KBM-7 (cell line): ENCODE measurements around the gene PROM2.
A peak's percentile ranks its signal among the peaks of the same experiment; 100 is the strongest.
"Not testable (repeated sequence)": the region's sequence is repeated elsewhere in the genome, so short reads cannot be mapped to it uniquely, and the experiment has no call there.

Experiments used
- DNase-seq: peaks from one replicate; pipeline ENCODE4 v3.0.0-alpha.2; 2015
- in situ Hi-C: fragments of 300-500 bp; cut with MboI; formaldehyde crosslinking; loops from 2 replicates; pipeline ENCODE4 v1.14.3; 2020; ENCODE audit warnings: low sequenced_read_pairs, low pct_unique_long_range_greater_than_20kb, mixed read lengths

PROM2 gene, protein sequence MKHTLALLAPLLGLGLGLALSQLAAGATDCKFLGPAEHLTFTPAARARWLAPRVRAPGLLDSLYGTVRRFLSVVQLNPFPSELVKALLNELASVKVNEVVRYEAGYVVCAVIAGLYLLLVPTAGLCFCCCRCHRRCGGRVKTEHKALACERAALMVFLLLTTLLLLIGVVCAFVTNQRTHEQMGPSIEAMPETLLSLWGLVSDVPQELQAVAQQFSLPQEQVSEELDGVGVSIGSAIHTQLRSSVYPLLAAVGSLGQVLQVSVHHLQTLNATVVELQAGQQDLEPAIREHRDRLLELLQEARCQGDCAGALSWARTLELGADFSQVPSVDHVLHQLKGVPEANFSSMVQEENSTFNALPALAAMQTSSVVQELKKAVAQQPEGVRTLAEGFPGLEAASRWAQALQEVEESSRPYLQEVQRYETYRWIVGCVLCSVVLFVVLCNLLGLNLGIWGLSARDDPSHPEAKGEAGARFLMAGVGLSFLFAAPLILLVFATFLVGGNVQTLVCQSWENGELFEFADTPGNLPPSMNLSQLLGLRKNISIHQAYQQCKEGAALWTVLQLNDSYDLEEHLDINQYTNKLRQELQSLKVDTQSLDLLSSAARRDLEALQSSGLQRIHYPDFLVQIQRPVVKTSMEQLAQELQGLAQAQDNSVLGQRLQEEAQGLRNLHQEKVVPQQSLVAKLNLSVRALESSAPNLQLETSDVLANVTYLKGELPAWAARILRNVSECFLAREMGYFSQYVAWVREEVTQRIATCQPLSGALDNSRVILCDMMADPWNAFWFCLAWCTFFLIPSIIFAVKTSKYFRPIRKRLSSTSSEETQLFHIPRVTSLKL

GRCh38 chr2:95274291-95275150 lies at the start of gene PROM2:
Gene PROM2 (plus strand): TSS chr2:95274449. CDS start chr2:95274586, 137 bp downstream.
- no peak for DNase-seq
- in situ Hi-C loops, result no loop called here

DNA sequence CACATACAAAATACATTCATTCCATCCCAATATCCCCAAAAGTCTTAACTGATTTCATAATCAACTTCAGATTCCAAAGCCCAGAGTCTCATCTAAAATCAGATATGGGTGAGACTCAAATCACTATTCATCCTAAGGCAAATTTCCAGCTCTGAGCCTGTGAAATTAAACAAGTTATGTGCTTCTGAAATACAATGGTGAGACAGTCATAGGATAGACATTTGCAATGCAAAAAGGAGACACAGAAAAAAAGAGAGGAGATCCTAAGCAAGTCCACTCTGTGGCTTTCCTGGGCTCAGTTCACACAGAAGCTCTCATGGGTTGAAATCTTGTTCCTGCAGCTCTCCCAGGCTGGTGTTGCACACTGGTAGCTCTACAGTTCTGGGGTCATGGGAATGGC lies 48.6 kb upstream of the PROM2 start:
- in situ Hi-C loops, result no loop called here
- no peak for DNase-seq

GRCh38 chr2:95231723-95232122 lies 42.5 kb upstream of the PROM2 start:
- peak; percentile 77 for DNase-seq
- in situ Hi-C loops, result no loop called here

DNA sequence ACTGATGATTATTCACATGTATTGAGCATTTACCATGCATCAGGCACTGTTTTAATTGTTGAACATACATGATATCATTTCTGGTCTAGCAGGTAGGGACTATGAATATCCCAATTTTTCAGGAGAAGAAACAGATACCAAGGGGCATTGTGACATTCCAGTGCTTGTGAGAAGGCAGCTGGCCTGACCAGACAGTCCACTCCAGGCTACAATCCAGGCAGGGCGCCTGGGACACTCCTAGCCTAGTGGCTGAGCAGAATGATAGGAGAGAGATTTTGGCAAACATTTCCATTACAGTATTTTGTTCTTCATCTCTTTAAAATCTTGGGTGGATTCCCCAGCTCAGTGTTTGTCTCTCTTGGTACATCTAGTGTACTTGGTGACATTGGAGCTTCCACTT lies 42.0 kb upstream of the PROM2 start:
- no peak for DNase-seq
- in situ Hi-C loops, result no loop called here

DNA sequence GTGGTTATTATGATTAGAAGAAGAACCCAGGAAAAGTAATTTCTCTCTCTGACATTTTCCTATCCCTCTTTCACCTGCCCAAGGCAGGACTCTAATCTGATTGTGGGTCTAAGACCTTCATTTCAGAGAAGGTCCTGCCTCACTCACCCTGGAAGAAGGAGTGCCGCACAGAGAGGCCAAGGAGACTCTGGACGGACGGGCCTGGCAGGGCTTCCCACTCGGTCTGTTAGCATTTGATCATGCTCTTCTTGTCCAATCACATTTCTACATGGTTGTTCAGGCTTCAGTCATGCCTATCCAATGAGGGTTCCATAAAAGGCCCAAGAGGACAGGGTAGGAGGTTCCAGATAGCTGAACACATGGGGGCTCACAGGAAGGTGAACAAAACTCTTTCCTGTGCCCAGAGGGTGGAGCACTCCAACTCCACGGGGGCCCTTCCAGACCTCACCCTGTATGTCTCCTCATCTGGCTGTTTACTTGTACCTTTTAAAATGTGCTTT lies 39.9 kb upstream of the PROM2 start:
- DNase-seq, result no peak
- in situ Hi-C loops, result no loop called here

GRCh38 chr2:95234816-95235215 lies 39.4 kb upstream of the PROM2 start:
- no peak for DNase-seq
- in situ Hi-C loops, result no loop called here

DNA sequence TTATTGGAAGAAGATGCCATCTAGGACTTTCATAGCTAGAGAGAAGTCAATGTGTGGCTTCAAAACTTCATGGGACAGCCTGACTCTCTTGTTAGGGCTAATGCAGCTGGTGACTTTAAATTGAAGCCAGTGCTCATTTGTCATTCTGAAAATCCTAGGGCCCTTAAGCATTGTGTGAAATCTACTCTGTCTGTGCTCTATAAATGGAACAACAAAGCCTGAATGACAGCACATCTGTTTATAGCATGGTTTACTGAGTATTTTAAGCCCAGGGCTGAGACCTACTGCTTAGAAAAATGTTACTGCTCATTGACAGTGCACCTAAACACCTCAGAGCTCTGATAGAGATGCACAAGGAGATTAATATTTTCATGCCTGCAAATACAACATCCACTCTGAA lies 36.1 kb upstream of the PROM2 start:
- in situ Hi-C loops, result no loop called here
- no peak for DNase-seq

DNA sequence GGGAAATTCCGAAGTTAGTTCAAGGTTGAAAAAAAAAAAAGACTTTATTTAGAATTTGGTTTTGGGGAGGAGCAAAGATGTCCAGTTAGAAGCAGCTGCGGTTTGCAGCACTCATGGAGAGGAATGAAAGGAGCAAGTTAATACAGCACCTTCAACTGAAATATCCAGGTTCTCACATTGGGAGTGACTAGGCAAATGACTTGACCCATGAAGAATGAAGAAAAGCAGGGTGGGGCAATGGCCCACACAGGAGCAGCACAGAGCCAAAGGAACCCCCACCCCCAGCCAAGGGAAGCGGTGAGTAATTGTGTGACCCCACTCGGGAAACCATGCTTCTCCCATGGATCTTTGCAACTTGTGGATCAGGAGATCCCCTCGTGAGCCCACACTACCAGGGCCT lies 34.2 kb upstream of the PROM2 start:
- no peak for DNase-seq
- in situ Hi-C loops, result no loop called here

DNA sequence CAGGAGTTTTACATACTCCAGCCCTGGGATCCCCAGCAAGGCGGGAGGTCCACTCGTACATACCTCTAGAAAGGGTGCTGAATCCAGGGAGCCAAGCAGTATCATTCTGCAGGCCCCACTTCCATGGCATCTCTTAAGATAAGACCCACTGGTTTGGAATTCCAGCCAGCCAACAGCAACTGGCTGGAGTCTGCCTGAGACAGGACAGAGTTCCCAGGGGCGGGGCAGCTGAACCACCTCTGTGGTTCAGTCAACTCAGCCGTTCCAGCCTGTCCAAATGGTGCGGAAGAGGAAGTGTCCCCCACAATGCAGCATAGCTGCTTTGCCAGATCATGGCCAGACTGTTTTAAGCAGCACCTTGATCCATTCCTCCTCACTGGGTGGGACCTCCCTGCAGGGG lies 33.7 kb upstream of the PROM2 start:
- in situ Hi-C loops, result no loop called here
- no peak for DNase-seq

DNA sequence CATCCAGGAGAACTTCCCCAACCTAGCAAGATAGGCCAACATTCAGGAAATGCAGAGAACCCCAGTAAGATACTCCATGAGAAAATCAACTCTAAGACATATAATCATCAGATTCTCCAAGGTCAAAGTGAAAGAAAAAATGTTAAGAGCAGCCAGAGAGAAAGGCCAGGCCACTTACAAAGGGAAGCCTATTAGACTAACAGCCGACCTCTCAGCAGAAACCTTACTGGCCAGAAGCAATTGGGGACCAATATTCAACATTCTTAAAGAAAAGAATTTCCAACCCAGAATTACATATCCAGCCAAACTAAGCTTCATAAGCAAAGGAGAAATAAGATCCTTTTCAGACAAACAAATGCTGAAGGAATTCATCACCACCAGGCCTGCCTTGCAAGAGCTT lies 32.2 kb upstream of the PROM2 start:
- DNase-seq, in situ Hi-C loops: not testable (repeated sequence)

DNA sequence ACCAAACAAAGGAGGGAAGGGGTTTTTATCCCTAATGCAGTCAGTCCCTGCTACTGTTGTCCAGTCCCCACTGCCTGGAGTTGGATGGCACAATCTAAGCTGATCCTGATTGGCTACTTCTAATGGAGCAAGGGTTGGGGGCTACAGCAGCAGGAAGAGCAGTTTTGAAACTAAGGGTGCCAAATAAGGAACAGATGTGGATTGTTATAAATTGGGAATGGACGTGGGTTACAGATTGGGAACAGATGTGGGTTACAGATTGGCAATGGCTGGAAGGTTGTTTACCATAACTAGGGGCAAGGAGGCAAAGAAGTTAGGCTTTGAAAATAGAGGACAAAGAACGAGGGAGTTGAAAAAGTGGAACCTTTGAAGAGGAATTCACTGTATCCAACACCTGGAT lies 16.0 kb upstream of the PROM2 start:
- DNase-seq, result no peak
- in situ Hi-C loops, result no loop called here

GRCh38 chr2:95260028-95261023 lies 13.9 kb upstream of the PROM2 start:
- in situ Hi-C loops, result no loop called here
- DNase-seq, result no peak

GRCh38 chr2:95261602-95262001 lies 12.6 kb upstream of the PROM2 start:
- in situ Hi-C loops, result no loop called here

GRCh38 chr2:95262896-95263542 lies 11.2 kb upstream of the PROM2 start:
- in situ Hi-C loops, result no loop called here

More at GRCh38 chr2:95261602-95262001, 12.6 kb upstream of the PROM2 start:
- DNase-seq, result peak; percentile 32

DNA sequence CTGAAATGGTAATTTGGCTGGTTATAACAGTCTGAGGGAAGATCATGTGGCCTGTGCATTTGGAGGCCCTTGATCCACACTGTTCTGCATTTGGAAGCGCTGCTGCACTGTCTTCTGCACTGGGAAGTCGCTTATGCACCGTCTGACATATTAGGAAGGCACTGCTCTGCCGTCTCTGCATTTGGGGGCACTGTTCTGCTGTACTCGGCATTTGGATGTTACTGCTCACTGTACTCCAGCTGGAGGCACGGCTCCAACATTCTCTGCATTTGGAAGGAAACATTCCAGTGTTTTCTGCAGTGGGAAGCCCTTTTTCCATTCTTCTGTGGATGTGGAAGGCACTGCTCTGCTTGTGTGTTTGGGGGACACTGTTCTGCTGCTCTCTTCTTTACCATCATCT lies 9.6 kb upstream of the PROM2 start:
- no peak for DNase-seq

More at GRCh38 chr2:95262896-95263542, 11.2 kb upstream of the PROM2 start:
- DNase-seq, result no peak

DNA sequence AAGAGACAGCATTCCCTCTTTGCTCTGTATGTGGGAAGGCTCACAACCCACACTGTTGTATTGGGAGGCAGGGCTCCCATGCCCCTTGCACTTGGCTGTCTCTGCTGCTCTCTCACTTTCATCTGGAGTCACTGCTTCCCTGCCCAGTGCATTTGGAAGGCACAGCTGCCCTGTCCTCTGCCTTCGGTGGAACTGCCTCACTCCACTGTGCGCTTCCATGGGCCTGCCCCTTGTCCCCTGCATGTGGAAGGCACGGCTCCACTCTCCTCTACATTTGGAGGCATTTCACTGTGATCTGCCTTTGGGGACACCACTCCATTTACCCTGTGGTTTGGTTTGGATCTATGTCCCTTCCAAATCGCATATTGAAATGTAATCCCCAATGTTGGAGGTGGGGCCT lies 9.1 kb upstream of the PROM2 start:
- DNase-seq, result no peak
- in situ Hi-C loops, result no loop called here

More for the DNA sequence above, 9.6 kb upstream of the PROM2 start:
- in situ Hi-C loops, result no loop called here

DNA sequence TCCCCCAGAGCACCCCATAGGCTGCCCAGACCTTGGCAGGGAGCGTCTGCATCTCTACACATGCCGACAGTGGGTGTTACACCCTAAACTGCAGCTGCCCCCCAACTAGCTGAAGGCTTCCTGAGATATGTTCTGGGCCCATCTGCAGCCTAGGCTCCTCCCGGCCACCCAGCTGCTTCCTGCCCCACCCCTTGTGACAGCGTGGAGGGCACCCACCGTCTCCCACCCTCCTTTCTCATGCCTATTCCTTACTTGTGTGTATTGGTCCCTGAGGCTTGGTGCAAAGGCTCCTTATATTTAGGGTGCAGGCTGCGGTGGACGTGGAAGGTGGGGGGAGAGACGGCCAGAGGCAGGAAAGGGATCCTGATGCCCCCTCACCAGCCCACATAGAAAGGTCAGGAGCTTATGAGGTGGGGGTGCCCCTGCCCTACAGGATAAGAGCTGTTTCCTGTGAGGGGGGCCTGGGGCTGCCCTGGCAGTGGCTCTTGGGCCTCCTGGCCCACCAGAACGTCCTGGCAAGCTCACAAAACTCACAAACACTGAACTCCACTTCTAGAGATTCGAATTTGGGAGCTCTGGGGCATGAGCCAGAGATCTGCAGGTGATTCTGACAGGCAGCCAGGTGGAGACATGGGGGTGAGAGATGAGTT lies 7.3 kb upstream of the PROM2 start:
- in situ Hi-C loops, result no loop called here
- no peak for DNase-seq
